ENCODE data around the gene GCLC. TPM values are rescaled to one million over a fixed set of nuclear protein-coding genes. Genes with fewer than 3 reads are reported as not detected.
"Not testable (repeated sequence)": the region's sequence is repeated elsewhere in the genome, so short reads cannot be mapped to it uniquely, and the experiment has no call there.

GCLC gene
- 10 to 100 TPM in 2 of 3 donors, 1 to 10 TPM in 1; 6.8 to 22.1 (median 15.2) TPM for polyA plus RNA-seq

GRCh38 chr6:53544470-53545308 is at the start of gene GCLC:
TSS of gene GCLC (minus strand) at chr6:53545101. CDS start at chr6:53544645, 456 bp downstream.
- 0 to 1% (median 1%) methylated on average over 52 to 104 of the region's 105 CpGs for WGBS, 3 donors
- no peak within 1 kb of the TSS for H3K27ac ChIP-seq (ENCODE audit: low read depth, low read length)

DNA sequence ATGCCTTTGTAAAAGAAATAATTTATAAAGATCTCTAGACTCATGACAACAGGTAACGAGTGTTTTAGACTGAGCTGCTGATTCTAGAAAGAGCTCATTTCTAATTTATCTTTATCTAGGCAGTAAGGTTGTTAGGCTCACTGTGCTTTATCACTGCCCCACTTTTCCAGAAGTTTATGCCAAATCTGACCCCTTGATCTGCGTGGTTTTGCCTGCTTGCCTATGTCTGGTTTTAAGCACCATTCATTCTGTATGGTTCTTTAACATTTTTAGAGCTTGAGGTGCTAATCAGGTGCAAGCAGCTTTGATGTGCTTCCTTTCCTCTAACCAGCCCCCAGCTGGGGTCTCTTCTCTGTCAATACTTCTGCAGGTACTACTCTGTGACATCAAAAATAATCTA is 49.7 kb upstream of the GCLC start:
- 59 to 79% (median 76%) methylated on average over 2 of the region's 2 CpGs for WGBS, 3 donors
- H3K27ac ChIP-seq (ENCODE audit: low read depth, low read length): no peak overlapping the region

- 12 to 46% (median 26%) methylated on average over 2 of the region's 2 CpGs for WGBS, 3 donors
- H3K27ac ChIP-seq (ENCODE audit: low read depth, low read length): no peak overlapping the region
Observed at GRCh38 chr6:53593001-53593488, 48.1 kb upstream of the GCLC start.

- H3K27ac ChIP-seq (ENCODE audit: low read depth, low read length): no peak overlapping the region
Observed at GRCh38 chr6:53591873-53592272, 47.0 kb upstream of the GCLC start.

GRCh38 chr6:53588816-53589509 is 44.1 kb upstream of the GCLC start:
- no peak overlapping the region for H3K27ac ChIP-seq (ENCODE audit: low read depth, low read length)
- WGBS, 3 donors: 89 to 91% (median 89%) methylated on average over 3 of the region's 3 CpGs

GRCh38 chr6:53587291-53587690 is 42.4 kb upstream of the GCLC start:
- H3K27ac ChIP-seq (ENCODE audit: low read depth, low read length): no peak overlapping the region
- 95 to 97% (median 96%) methylated on average over 1 of the region's 1 CpG for WGBS, 3 donors

GRCh38 chr6:53585208-53585900 is 40.5 kb upstream of the GCLC start:
- H3K27ac ChIP-seq (ENCODE audit: low read depth, low read length): no peak overlapping the region
- WGBS, 3 donors: 79 to 84% (median 82%) methylated on average over 7 of the region's 7 CpGs

GRCh38 chr6:53584726-53585125 is 39.8 kb upstream of the GCLC start:
- 78 to 88% (median 82%) methylated on average over 2 of the region's 2 CpGs for WGBS, 3 donors
- no peak overlapping the region for H3K27ac ChIP-seq (ENCODE audit: low read depth, low read length)

- 83 to 93% (median 89%) methylated on average over 3 of the region's 3 CpGs for WGBS, 3 donors
Observed at GRCh38 chr6:53583451-53583850, 38.5 kb upstream of the GCLC start.

DNA sequence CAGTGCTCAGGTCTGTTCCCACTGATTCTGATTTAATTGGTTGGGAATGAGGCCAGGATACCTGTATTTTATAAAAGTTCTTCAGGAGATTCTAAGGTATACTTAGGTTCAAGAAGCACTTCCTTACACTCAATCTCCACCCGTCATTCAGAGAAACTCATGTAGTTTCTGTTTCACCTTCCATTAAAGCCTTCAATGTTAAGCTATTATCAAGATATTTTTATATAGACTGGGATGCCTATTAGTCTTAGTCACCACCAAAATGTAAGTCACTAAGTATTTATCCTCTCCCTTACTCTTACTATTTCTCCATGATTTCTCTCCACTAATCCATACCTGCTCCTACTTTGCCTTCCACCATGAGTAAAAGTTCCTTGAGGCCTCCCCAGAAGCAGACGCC is 38.1 kb upstream of the GCLC start:
- no peak overlapping the region for H3K27ac ChIP-seq (ENCODE audit: low read depth, low read length)
- WGBS, 3 donors: 84 to 94% (median 93%) methylated on average over 2 of the region's 2 CpGs

More at GRCh38 chr6:53583451-53583850, 38.5 kb upstream of the GCLC start:
- no peak overlapping the region for H3K27ac ChIP-seq (ENCODE audit: low read depth, low read length)

DNA sequence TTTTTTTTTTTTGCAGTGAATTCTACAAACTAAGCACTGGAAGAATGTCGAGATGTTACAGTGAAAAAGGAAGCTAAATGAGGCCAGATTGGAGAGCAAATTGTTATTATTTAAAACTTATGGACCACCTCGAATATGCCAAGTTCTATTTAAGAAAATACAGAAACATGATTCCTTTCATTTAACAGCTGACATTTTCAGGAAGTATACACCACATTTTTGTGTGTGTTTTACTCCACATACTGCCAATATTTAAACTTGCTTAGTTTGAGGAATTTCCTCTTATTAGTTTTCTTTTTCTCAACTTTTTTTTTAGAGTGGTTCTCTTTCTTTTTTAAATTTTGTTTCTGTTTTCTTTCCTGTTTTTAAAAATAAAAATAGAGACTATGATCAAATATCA is 37.0 kb upstream of the GCLC start:
- no peak overlapping the region for H3K27ac ChIP-seq (ENCODE audit: low read depth, low read length)

DNA sequence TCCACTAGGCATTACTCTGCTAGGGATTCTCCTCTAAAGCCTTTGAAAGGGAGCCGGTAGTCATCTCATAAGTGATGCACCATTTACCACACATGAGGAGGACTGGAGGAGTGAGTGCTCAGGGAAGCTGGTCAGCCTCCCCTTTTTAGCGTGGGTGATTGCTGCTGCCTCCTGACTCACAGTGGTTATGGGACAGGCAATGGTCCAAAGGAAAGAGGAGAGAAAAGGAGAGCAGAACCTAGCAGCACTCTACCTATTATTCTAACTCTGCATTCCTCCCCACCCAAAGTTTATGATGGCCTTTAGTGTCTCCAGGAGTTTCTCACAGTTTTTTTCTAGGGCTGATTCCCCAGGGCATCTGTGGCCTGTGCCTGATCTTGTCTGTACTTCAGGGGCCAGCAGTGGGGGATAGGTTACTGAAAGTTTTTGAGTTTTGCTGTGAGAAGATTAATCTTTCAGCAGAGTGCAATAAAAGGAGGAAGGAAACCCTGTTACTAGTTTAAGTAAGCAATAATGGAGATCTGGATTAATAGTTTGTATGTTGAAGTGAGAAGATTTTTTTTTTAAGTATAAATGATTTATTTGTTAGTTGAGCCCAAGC is 36.4 kb upstream of the GCLC start:
- whole genome bisulfite sequencing, 3 donors: 53 to 77% (median 70%) methylated on average over 2 of the region's 2 CpGs
- no peak overlapping the region for H3K27ac ChIP-seq (ENCODE audit: low read depth, low read length)

More for the DNA sequence above, 37.0 kb upstream of the GCLC start:
- WGBS, 3 donors: 4 to 43% (median 13%) methylated on average over 2 of the region's 2 CpGs

- no peak overlapping the region for H3K27ac ChIP-seq (ENCODE audit: low read depth, low read length)
- WGBS, 3 donors: 87 to 91% (median 90%) methylated on average over 5 of the region's 5 CpGs
Observed at GRCh38 chr6:53579338-53579737, 34.4 kb upstream of the GCLC start.

DNA sequence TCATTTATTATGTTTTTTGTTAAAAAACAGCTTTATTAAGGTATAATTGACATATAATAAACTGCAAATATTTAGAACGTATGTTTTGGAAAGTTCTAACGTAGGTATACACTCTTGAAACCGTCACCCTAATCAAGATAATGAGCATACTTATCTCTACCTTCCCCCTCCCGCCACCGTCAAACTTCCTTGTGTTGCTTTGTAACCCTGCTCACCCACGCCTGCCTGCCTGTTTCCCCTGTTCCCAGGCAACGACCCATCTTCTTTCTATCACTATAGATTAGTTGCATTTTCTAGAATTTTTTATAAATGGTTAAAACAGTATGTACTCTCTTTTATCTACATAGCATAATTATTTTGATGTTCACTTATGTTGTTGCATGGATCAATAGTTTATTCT is 33.5 kb upstream of the GCLC start:
- 42 to 73% (median 69%) methylated on average over 7 of the region's 7 CpGs for WGBS, 3 donors
- H3K27ac ChIP-seq (ENCODE audit: low read depth, low read length): no peak overlapping the region

- no peak overlapping the region for H3K27ac ChIP-seq (ENCODE audit: low read depth, low read length)
- 73 to 79% (median 76%) methylated on average over 14 of the region's 14 CpGs for WGBS, 3 donors
Observed at GRCh38 chr6:53573299-53573698, 28.4 kb upstream of the GCLC start.

GRCh38 chr6:53572379-53572778 is 27.5 kb upstream of the GCLC start:
- WGBS, 3 donors: 87 to 93% (median 91%) methylated on average over 3 of the region's 3 CpGs
- H3K27ac ChIP-seq (ENCODE audit: low read depth, low read length): not testable (repeated sequence)

- no peak overlapping the region for H3K27ac ChIP-seq (ENCODE audit: low read depth, low read length)
- WGBS, 3 donors: 82 to 91% (median 83%) methylated on average over 2 of the region's 2 CpGs
Observed at GRCh38 chr6:53568776-53569616, 24.1 kb upstream of the GCLC start.

DNA sequence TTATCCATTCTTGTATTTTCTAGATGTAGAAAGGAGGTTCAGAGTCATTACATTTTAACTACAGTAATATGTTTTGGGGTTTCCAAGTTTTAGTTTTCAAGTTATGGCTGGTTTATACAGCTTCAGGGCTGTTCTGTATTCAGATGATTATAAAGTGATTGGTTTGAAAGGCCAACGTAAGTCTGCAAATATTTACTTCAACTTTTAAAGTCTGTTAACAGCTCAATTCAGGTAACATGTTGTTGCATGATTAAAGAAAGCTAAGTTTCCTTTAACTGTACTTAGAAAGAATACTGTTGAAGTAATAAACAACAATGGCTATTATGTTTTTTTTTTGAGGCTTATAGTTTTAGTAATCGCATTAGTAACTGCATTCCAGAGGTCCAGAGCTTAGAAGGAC is 22.8 kb upstream of the GCLC start:
- WGBS, 3 donors: 36 to 84% (median 75%) methylated on average over 2 of the region's 2 CpGs

More for the DNA sequence above, 22.8 kb upstream of the GCLC start:
- no peak overlapping the region for H3K27ac ChIP-seq (ENCODE audit: low read depth, low read length)
